ENCODE measurements around the gene ZHX3.

DNA sequence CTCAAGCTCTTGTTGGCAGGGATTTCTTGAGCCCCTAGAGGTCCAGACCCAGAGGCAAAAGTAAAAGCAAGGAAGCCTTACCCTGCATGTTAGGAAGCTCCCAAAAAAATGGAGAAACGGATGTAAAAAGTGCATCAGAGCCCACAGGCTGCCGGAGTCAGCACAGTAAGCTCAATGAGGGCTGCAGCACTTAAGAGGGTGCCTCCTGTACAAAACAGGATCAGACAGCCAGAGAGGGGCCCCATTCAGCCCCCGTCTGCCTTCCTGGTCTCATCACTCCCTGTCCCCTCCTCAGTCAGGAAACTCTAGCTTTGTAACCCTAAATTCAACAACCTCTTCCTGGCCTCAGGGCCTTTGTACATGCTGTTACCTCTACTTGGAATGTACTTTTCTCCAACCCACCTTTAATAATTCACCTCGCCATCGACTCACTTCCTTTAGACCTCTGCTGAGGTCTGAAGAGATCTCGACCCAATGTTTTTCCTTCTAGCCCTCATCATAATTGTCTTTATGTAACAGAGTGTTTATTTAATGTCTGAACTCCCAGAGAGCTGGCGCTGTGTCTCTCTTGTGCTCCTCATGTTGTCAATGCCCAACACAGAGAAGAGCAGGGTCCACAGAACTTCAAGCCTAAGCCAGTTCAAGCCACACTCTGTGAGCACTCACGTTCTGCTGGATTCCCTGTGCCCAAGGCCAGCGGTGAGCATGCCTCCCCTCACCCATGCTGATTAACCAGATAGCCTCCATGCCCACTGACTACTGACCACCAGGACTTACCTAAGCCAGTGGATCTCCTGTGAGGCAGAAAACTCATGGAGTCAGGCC, 183.0 kb downstream of the ZHX3 start:
- no peak for TF ChIP-seq POLR2A (IDR thresholded peaks at IDR 0.05)
- TF ChIP-seq, protein P1, sequence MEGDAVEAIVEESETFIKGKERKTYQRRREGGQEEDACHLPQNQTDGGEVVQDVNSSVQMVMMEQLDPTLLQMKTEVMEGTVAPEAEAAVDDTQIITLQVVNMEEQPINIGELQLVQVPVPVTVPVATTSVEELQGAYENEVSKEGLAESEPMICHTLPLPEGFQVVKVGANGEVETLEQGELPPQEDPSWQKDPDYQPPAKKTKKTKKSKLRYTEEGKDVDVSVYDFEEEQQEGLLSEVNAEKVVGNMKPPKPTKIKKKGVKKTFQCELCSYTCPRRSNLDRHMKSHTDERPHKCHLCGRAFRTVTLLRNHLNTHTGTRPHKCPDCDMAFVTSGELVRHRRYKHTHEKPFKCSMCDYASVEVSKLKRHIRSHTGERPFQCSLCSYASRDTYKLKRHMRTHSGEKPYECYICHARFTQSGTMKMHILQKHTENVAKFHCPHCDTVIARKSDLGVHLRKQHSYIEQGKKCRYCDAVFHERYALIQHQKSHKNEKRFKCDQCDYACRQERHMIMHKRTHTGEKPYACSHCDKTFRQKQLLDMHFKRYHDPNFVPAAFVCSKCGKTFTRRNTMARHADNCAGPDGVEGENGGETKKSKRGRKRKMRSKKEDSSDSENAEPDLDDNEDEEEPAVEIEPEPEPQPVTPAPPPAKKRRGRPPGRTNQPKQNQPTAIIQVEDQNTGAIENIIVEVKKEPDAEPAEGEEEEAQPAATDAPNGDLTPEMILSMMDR (IDR thresholded peaks at IDR 0.05) = no peak

All from heart left ventricle (tissue), 13 donors.